GM12878 (cell line): Measurements from ENCODE around the gene FIGNL2. TPM values are rescaled to one million over a fixed set of nuclear protein-coding genes. Genes with fewer than 3 reads are reported as not detected.

Source experiments
- MTA3 ChIP-seq: IDR thresholded peaks from 2 replicates; pipeline ENCODE4 v1.6.1; 2012; ENCODE audit warnings: low read length, inconsistent platforms, borderline replicate concordance
- MYC ChIP-seq: IDR thresholded peaks from 2 replicates; pipeline ENCODE4 v1.6.1; 2011; ENCODE audit warnings: mild to moderate bottlenecking, low read length, moderate library complexity, inconsistent platforms; ENCODE audit not compliant: insufficient read depth, insufficient replicate concordance, insufficient read length, severe bottlenecking
- NFXL1 ChIP-seq: fragments of 450-650 bp; IDR thresholded peaks from 2 replicates; pipeline ENCODE4 v1.6.1; 2017; ENCODE audit warnings: antibody characterized with exemption, mild to moderate bottlenecking, borderline replicate concordance
- POLR2AphosphoS5 ChIP-seq: IDR thresholded peaks from 2 replicates; pipeline ENCODE4 v1.6.1; 2011; ENCODE audit warnings: mild to moderate bottlenecking, low read length, inconsistent platforms
- REST ChIP-seq: IDR thresholded peaks from 2 replicates; pipeline ENCODE4 v1.6.1; 2012; ENCODE audit warnings: mild to moderate bottlenecking, low read depth, low read length
- polyA plus RNA-seq, 11 experiments: library from polyadenylated mRNA; depleted of rRNA in 4 of 11; unstranded in 6 of 11; stranded (reverse) in 5 of 11; fragments of >200 nt; fragmentation: Nextera tagmentation in 4 of 11; fragmentation: Illumina TruSeq in 1 of 11; extraction: Ambion mirVana in 4 of 11; extraction: Trizol in 1 of 11; gene quantifications; 1 replicate in 1 of 11; 2 replicates in 10 of 11; pipeline versions ENCODE4 v1.2.1 to v1.2.3, GENCODE V29; 2011 to 2016; ENCODE audit warnings: inconsistent platforms in 2 of 11, missing spikeins in 2 of 11, low read depth in 1 of 11
- total RNA-seq, 4 experiments: library from RNA; depleted of rRNA in 3 of 4; stranded (reverse); fragments of >200 nt in 3 of 4; fragmentation: Illumina TruSeq in 1 of 4; extraction: Trizol in 1 of 4; gene quantifications; 2 replicates each; pipeline versions ENCODE4 v1.2.1 to v1.2.3, GENCODE V29; 2013 to 2021
- TF ChIP-seq, protein P1 (sequence below): IDR thresholded peaks from 2 replicates; pipeline ENCODE4 v1.6.1; 2012; ENCODE audit warnings: low read length, inconsistent platforms
- TF ChIP-seq, protein P2 (sequence below): fragments of 450-650 bp; IDR thresholded peaks from 2 replicates; pipeline ENCODE4 v1.6.1; 2016; ENCODE audit warnings: mild to moderate bottlenecking, moderate library complexity, borderline replicate concordance

FIGNL2 gene
- total and polyA plus RNA-seq, 10 of the 15 experiments (the other 5 are each of a cell fraction or from before 2014, with no cell fraction given), result not detected

GRCh38 chr12:51883295-51883694 lies 34.8 kb upstream of the FIGNL2 start (continued):
- TF ChIP-seq REST (no peak), MYC (no peak), MTA3 (no peak), NFXL1 (no peak), POLR2AphosphoS5 (no peak)
- TF ChIP-seq, protein P1, sequence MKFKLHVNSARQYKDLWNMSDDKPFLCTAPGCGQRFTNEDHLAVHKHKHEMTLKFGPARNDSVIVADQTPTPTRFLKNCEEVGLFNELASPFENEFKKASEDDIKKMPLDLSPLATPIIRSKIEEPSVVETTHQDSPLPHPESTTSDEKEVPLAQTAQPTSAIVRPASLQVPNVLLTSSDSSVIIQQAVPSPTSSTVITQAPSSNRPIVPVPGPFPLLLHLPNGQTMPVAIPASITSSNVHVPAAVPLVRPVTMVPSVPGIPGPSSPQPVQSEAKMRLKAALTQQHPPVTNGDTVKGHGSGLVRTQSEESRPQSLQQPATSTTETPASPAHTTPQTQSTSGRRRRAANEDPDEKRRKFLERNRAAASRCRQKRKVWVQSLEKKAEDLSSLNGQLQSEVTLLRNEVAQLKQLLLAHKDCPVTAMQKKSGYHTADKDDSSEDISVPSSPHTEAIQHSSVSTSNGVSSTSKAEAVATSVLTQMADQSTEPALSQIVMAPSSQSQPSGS, result no peak
- TF ChIP-seq, protein P2, sequence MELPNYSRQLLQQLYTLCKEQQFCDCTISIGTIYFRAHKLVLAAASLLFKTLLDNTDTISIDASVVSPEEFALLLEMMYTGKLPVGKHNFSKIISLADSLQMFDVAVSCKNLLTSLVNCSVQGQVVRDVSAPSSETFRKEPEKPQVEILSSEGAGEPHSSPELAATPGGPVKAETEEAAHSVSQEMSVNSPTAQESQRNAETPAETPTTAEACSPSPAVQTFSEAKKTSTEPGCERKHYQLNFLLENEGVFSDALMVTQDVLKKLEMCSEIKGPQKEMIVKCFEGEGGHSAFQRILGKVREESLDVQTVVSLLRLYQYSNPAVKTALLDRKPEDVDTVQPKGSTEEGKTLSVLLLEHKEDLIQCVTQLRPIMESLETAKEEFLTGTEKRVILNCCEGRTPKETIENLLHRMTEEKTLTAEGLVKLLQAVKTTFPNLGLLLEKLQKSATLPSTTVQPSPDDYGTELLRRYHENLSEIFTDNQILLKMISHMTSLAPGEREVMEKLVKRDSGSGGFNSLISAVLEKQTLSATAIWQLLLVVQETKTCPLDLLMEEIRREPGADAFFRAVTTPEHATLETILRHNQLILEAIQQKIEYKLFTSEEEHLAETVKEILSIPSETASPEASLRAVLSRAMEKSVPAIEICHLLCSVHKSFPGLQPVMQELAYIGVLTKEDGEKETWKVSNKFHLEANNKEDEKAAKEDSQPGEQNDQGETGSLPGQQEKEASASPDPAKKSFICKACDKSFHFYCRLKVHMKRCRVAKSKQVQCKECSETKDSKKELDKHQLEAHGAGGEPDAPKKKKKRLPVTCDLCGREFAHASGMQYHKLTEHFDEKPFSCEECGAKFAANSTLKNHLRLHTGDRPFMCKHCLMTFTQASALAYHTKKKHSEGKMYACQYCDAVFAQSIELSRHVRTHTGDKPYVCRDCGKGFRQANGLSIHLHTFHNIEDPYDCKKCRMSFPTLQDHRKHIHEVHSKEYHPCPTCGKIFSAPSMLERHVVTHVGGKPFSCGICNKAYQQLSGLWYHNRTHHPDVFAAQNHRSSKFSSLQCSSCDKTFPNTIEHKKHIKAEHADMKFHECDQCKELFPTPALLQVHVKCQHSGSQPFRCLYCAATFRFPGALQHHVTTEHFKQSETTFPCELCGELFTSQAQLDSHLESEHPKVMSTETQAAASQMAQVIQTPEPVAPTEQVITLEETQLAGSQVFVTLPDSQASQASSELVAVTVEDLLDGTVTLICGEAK, result no peak
